ENCODE results near the gene PDE4D.

PDE4D gene

GRCh38 chr5:58930520-58930919 is 963.0 kb downstream of the PDE4D start:
- no peak overlapping the region for H3K4me3 ChIP-seq (ENCODE audit: low read length)
- TF ChIP-seq CTCF (conservative IDR thresholded peaks at IDR 0.05; ENCODE audit: low read length) = no peak
- DNase-seq (ENCODE audit: low read depth) = no peak

- TF ChIP-seq CTCF (conservative IDR thresholded peaks at IDR 0.05; ENCODE audit: low read length) = no peak
- no peak overlapping the region for H3K4me3 ChIP-seq (ENCODE audit: low read length)
- DNase-seq (ENCODE audit: low read depth) = no peak
These were observed 963.8 kb downstream of the PDE4D start for GRCh38 chr5:58929726-58930125.

- DNase-seq (ENCODE audit: low read depth) = no peak
- no peak overlapping the region for H3K4me3 ChIP-seq (ENCODE audit: low read length)
- TF ChIP-seq CTCF (conservative IDR thresholded peaks at IDR 0.05; ENCODE audit: low read length) = no peak
These were observed 965.6 kb downstream of the PDE4D start for GRCh38 chr5:58927938-58928337.

GRCh38 chr5:58927181-58927580 is 966.3 kb downstream of the PDE4D start:
- H3K4me3 ChIP-seq (ENCODE audit: low read length) = no peak overlapping the region

GRCh38 chr5:58926541-58926935 is 967.0 kb downstream of the PDE4D start:
- DNase-seq (ENCODE audit: low read depth) = no peak
- no peak overlapping the region for H3K4me3 ChIP-seq (ENCODE audit: low read length)
- TF ChIP-seq CTCF (conservative IDR thresholded peaks at IDR 0.05; ENCODE audit: low read length) = no peak

More at GRCh38 chr5:58927181-58927580, 966.3 kb downstream of the PDE4D start:
- DNase-seq (ENCODE audit: low read depth) = no peak
- no peak for TF ChIP-seq CTCF (conservative IDR thresholded peaks at IDR 0.05; ENCODE audit: low read length)

- no peak for DNase-seq (ENCODE audit: low read depth)
- no peak for TF ChIP-seq CTCF (conservative IDR thresholded peaks at IDR 0.05; ENCODE audit: low read length)
- H3K4me3 ChIP-seq (ENCODE audit: low read length) = no peak overlapping the region
These were observed 967.6 kb downstream of the PDE4D start for GRCh38 chr5:58925627-58926540.

- no peak for DNase-seq (ENCODE audit: low read depth)
- TF ChIP-seq CTCF (conservative IDR thresholded peaks at IDR 0.05; ENCODE audit: low read length) = no peak
- H3K4me3 ChIP-seq (ENCODE audit: low read length) = no peak overlapping the region
These were observed 969.2 kb downstream of the PDE4D start for GRCh38 chr5:58924306-58924705.

All from AG10803 (cell line).